HG02798 (cell line): ENCODE measurements around the gene BTAF1.
"Not testable (repeated sequence)": the region's sequence is repeated elsewhere in the genome, so short reads cannot be mapped to it uniquely, and the experiment has no call there.

Experiments
- ATAC-seq: cut with Tn5 transposase; IDR thresholded peaks from one replicate; pipeline ENCODE4 v1.9.1; 2021; ENCODE audit warnings: mild to moderate bottlenecking; ENCODE audit not compliant: unreplicated experiment, poor library complexity

BTAF1 gene

DNA sequence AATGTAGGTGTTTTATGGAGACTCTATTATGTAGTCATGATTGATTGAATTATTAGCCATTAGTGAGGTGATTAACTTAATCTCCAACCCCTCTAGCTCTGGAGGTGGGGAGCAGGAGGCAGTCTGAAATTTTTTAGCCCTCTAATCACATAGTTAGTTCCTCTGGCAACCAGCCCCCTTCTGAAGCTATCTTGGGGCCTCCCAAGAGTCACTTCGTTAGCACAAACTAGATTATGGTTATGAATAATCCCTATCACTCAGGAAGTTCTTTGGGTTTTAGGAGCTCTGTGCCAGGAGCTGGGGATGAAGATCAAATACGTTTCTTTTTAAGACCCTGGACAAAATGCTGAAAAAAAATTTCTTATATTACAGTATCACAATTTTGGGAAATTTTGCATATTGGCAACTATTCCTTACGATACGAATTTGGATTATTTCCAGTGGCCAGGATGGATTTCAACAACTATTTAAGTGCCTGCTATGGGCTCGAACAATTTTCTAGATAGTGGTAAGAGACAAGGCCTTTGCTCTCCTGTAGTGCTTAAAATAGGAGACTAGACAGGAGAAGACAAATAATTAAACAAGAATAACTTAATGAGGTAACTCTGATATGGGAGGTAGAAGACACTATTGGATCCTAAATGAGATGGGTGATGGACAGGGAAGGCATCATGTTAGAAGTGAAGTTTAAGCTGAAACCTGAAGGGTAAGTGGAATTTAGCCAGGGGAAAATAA is 52.9 kb downstream of the BTAF1 start:
- no peak for ATAC-seq

DNA sequence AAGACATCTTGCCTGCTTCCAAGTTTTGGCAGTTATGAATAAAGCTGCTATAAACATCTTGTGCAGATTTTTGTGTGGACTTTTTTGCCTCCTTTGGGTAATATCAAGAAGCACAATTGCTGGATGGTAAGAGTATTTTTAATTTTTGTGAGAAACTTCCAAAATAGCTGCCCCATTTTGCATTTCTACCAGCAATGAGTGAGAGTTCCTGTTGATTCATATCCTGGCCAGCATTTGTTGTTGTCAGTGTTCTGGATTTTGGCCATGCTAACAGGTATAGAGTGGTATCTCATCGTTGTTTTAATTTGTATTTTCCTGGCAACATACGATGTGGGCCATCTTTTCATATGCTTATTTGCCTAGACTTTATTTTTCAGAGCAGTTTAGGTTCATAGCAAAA is 53.9 kb downstream of the BTAF1 start:
- no peak for ATAC-seq

DNA sequence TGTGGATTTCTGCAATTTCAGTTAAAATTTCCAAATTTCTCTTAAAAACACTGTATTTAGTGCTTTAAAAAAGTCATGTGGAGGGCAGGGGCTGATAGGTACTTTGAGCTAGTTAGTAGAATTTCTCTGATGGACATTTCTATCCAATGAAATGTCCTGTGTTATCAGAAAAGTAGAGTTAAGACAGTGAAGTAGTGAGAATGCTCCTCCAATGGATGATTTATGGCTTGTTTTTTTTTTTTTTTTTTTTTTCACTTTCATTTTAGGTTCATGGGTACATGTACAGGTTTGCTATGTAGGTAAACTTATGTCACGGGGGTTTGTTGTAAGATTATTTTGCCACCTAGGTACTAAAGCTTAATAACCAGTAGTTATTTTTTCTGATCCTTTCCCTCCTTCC is 55.0 kb downstream of the BTAF1 start:
- no peak for ATAC-seq

DNA sequence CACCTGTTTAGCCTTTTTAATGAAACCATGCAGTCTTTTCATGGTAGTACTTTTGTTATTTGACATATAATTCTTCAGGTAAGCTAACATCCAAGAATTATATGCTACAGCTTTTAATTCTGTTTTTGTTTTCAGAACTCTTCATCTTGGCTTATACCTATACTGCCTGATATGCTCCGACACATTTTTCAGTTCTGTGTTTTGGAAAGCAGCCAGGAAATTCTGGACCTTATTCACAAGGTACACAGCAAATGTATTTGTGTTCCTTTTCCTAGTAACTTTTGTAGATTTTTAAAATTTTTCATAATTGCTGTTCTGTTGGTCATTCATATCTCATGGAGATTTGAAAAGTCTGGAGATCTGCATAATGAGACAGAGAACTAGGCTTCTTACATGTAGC is 56.7 kb downstream of the BTAF1 start:
- no peak for ATAC-seq

DNA sequence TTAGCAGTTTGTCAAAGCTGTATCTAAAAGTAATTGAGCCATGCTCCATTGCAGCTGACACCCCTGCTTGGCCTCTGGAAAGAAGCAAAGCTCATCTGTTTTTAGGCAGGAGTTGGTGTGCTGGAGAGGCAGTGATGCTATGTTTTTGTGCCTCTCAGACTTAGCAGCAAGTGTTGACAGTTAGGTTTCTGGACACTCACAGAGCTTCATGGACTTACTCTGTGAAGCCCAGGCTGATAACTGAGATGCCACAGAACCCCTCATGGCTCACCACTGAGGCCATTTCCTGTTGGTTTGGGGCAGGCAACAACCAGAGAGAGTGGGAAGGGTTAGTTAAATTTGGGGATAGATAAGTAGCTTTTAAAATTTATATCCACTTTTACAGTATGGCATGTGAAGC is 59.8 kb downstream of the BTAF1 start:
- no peak for ATAC-seq

DNA sequence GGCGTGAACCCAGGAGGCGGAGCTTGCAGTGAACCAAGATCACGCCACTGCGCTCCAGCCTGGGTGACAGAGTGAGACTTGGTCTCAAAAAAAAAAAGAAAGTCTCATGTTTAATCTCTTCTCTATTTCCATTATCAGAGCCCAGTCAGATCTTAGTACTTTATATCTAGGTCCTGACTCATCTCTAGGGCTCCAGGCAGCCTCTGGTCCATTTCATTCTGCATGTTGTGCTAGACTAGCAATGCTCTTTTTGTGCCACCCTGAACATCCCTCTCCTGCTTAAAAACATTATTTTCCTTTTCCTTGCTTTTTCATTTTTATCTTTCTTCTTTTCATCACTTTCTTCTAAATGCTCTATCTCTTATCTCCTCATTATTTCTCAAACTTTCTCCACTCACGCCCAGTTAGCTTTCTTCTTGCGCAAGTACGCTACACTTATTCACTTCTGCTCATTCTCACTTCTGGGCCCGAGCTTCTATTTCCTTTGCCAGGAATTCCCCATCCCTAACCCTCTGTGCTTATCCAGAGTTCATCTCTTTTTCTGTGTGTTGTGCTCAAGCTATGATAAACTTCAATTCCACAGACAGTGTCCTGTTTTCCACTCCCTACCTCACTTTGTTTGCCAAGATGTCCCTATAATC is 63.9 kb downstream of the BTAF1 start:
- ATAC-seq, result no peak

DNA sequence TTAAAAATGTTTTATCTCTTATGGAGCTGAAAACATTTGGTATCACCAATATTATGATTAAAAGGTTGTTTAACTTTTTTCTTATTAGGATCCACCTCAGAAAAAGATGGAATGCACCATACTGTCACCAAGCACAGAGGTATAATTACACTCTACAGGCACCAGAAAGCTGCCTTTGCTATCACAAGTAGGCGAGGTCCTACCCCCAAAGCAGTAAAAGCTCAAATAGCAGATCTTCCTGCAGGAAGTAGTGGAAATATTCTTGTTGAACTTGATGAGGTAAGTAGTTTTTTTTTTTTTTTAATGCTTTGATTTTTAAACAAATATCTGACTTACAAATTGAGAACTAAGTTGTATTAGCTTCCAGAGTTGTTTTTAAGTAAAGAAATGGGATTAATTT is 68.5 kb downstream of the BTAF1 start:
- no peak for ATAC-seq

DNA sequence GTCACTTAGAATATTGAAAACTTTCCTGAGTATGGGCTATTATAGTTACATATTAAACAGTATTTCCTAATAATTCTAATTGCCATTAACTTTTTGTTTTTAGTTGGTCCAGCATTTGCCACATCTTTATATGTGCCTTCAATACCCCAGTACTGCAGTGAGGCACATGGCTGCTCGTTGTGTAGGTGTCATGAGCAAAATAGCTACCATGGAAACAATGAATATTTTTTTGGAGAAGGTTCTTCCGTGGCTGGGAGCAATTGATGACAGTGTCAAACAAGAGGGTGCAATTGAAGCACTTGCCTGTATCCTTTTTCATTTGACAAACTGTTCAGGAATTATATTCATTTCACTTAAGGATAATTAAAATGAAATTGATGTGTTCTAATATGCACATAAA is 72.7 kb downstream of the BTAF1 start:
- ATAC-seq, result no peak

DNA sequence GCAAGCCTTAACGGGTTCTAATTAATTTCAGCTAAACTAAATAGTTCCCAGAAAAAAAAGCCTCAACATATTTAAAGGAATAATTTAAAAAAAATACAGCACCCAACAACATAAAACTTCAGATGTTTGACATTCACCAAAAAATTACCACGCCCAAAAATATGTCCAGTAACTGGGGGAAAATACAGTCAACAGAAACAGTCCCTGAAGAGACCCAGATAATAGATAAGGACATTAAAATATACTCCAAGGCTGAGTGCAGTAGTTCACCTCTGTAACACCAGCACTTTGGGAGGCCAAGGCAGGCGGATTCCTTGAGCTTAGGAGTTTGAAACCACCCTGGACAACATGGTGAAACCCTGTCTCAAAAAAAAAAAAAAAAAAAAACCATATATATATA is 78.0 kb downstream of the BTAF1 start:
- no peak for ATAC-seq

DNA sequence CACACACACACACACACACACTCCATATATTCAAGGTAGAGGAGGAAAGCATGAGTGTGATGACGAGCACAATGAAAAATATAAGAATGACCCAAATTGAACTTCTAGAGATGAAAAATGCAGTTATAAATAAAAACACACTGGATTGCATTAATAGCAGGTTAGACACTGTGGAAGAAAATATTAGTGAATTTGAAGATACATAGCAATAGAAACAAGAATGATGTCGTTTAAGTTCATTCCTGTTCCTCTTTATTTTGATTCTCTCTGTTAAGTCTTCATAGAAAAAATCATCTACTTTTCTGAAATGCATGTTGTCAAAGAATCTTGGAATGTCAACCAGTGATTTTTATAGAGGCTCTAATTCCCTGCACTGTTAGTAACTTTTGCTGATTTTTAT is 78.4 kb downstream of the BTAF1 start:
- ATAC-seq, result no peak

DNA sequence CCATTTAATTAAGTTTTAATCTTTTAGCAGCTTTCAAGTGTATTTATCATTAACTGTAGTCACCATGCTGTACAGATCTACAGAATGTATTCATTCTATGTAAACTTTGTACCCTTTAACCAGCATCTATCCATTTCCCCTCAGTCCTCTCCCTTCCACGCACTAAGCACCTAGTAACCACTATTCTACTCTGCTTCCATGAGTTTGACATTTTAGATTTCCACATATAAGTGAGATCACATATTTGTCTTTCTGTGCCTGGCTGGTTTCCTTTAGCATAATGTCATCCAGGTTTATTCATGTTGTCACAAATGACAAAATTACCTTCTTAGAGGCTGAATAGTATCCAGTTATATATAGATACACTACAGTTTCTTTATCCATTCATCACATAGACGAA is 79.7 kb downstream of the BTAF1 start:
- ATAC-seq, result no peak

DNA sequence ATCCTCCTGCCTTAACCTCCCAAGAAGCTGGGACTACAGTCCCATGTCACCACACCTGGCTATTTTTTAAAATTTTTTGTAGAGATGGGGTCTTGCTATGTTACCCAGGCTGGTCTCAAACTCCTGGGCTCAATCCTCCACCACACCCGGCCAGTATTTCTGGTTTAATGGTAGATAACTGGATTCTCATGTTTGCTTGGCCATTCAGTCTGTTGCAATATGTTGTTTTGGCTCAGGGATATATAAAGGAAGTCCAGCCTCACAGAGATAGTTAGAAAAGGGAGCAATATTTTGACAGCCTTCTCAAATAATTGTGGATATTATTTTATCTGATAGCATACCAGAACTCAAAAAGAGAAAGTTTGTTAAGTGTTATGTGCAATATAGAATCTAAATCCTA is 82.4 kb downstream of the BTAF1 start:
- no peak for ATAC-seq

DNA sequence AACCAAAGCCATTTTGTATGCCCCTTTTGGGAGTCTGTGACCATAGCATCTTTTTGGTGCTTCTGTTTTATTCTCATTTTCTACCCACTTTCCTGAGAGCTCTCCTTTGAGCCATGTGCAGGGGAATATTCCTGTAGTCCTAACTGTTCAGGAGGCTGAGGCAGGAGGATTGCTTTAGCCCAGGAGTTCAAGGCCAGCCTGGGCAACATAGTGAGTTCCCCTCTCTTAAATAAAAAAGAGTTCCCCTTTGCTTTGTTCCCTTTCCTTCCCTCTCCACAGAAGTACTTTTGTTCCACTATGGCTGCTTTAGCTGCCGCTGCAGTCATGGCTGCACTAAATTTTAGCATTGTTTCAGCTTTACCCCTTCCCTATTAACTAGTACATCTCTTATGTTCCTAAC is 85.9 kb downstream of the BTAF1 start:
- ATAC-seq, result no peak

DNA sequence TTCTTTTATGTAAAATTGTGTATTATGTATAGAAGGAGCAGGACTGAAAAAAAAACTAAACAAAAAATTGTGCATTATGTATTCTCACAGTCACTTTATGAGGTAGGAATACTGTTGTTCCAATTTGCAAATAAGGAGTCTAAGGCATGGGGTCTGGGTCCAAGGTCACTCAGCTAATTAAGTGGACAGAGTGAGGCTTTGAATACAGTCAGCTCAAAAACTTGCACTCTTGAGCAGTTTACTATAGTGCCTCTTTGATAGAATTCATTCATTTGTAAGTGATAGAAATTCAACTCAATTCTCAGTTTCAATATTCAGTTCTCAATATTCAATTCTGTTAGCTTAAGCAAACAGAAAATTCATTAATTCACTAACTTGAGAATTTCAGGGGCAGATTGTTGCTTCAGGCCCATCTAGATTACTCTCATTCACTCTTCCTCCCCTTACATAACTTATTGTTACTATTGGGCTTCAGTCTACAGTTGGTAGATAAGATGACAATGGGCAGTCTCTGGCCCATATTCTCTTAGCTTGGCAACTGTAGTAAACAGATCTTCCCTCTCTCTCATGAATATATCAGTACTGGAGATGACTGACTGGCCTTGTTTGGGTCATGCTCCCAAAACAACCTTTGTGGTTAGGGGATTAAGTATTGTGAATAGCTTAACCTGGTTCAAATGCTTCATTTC is 86.6 kb downstream of the BTAF1 start:
- no peak for ATAC-seq

DNA sequence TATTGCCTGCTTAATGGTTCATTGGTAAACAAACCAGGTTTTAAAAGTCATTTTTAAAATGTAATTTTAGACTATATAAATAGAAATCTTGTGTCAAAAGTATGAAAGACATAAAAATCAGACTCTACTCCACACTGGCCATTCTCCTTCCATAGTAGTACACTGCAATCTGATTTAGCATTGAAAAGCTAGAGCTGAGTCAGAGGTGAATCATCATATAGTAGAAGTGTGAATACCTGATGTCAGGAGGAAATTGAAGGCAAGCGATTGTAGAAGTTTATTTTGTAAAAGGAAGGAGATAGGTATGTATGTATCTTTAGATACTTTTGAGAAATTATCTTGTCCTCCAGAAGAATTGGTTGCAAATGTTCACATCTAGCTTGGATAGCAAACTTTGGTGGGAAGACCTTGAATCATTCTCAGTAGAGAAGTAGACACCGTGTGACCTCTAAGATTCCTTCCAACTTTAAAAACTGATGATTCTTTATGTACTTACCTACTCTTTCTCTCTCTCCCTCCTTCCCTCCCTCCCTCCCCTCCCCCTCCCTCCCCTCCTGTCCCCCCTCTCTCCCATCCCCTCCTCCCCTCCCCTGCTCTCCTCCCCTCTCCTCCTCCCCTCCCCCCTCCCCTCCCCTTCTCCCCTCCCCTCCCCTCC is 88.1 kb downstream of the BTAF1 start:
- ATAC-seq, result no peak

DNA sequence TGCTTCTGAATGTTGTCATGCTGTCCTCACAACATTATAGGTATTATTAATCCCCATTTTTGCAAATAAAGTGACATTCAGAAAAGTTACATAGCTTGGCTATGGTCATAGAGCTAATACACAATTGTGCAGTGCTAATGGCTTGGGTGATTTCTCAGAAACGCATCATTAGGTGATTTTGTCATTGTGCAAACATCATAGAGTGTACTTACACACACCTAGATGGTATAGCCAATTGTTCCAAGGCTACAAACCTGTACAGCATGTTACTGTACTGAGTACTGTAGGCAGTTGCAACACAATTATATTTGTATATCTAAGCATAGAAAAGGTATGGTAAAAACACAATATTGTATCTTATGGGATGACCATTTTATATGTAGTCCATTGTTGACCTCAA is 91.0 kb downstream of the BTAF1 start:
- no peak for ATAC-seq

DNA sequence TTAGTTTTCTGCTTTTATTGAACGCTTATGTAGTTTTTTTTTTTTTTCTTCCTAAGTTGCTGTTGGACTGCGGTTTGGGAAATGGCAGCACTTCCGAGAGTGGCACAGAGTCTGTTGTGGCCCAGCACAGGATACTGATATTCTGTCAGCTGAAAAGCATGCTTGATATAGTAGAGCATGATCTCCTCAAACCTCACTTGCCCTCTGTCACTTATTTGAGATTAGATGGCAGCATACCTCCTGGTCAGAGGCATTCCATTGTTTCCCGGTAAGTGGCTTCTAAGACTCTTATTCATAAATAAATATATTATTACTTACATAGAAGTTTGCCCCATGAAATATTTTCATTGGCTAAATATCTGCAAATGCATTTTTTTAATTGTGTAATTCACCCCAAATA is 101.1 kb downstream of the BTAF1 start:
- ATAC-seq, result no peak

DNA sequence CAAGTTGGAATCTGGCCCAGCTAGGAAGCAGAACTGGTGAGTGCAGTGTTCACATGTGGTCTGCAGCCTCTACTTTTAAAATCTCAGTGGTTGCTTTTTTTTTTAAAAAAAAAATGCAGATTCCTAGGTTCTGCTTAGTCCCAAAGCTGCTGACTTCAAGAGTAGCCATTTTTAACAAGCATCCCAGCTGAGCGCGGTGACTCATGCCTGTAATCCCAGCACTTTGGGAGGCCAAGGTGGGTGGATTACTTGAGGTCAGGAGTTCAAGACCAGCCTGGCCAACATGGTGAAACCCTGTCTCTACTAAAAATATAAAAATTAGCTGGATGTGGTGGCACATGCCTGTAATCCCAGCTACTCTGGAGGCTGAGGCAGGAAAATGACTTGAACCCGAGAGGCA is 101.8 kb downstream of the BTAF1 start:
- ATAC-seq, result not testable (repeated sequence)

DNA sequence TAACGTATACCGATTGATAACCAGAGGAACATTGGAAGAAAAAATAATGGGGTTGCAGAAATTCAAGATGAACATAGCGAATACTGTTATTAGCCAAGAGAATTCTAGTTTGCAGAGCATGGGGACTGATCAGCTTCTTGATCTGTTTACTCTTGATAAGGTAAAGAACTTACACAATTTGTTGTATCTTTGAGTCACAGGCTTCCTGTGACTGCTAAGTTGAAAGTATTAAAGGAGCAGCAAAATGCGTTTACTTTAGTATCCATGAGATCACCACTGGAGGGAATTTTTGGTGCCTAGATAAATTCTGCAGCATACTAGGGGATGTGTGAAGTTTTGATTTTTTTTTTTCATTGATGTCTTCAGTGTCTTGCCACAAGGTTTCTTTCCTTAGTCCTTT is 103.6 kb downstream of the BTAF1 start:
- ATAC-seq, result no peak

DNA sequence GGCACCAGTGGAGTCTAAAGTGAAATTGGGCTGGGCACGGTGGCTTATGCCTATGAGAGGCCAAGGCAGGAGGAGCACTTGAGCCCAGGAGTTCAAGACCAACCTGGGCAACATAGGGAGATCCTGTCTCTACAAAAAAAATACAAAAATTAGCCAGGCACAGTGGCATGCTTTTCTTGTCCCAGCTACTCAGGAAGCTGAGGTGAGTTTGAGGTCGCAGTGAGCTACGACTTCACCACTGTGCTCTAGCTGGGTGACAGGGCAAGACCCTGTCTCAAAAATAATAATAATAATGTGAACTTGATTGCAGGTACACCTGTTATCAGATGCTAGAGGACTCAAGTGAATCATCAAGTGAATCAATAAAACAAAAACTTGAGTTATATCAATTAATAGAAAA is 108.0 kb downstream of the BTAF1 start:
- no peak for ATAC-seq

DNA sequence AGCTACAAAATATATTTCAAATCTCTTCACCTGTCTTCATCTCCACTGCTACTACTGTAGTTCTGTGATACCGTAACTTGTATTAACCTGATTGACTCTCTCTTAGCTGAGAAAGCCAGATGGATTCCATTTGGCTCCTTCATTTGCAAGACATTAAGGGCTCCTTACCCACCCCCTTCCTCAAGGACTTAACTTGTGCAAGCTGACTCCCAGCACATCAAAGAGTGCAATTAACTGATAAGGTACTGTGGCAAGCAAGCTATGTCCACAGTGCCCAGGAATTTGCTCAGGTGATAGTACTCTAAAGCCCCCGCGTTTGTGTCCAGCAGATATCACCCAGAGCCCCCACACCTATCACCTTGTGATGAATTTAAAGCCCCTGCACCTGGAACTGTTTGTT is 109.5 kb downstream of the BTAF1 start:
- ATAC-seq, result not testable (repeated sequence)
